Stimulated activated CD4-positive, alpha-beta T cell treated with anti-CD3 and anti-CD28 coated beads, Interleukin-2, amount 100 ng/mL, for 4 hours (primary cell): ENCODE data around the gene SYT1.
"Not testable (repeated sequence)": the region's sequence is repeated elsewhere in the genome, so short reads cannot be mapped to it uniquely, and the experiment has no call there.

Experiments
- DNase-seq: peaks from one replicate; pipeline ENCODE4 v3.0.0-alpha.2; 2020; ENCODE audit warnings: low read depth

SYT1 gene

DNA sequence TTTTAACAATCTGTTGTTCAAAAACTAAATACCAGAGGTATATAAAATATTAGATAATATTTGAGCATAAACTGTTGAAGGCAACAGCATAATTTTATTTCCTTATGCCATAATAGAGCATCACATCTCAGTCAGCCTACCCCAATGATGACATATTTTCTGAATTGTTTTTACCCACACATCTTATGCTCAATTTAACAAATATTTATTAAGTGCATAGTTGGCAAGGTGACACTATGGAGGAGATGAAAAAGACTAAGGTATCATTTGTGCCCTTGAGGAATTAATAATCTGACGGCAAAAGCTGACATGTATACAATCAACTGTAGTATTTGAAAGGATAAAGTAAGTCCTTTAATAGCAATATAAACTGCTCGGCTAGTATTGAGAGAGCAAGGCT lies 102.4 kb downstream of the SYT1 start:
- no peak for DNase-seq

DNA sequence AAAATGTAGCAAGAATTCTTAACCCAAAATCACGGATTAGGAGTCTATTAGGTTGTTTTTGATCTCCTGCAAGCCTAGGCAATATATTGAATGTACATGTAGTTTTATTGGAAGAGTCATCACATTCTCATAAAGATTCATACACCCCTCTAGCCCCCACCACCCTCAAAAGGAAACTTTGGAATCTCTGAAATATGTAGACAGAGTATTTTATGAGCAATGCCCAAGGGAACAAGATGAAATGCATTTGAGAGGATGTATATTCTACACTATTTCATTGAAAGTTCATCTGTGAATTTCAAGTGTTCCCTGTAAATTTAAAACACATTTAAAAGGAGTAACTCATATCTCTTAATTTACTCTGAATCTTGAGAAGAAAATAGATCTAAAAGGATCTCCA lies 103.7 kb downstream of the SYT1 start:
- no peak for DNase-seq

DNA sequence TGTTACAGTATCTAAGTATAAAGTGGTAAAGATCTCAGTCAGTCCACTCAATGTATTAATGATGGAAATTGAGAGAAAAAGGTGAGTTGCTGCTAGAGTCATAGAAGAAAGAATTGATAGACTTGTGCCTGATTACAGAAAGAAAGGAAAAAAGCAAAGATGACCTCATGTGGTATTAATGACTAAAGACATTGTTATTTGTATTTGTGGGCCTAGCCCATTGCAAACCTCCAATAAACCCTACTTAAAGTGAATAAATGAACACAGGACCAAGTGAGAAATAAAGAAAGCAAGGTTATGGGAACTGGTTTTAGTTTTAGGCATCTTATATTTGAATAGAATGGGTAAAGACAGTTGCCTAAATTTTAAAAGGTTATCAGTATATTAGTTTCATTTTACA lies 105.5 kb downstream of the SYT1 start:
- no peak for DNase-seq

DNA sequence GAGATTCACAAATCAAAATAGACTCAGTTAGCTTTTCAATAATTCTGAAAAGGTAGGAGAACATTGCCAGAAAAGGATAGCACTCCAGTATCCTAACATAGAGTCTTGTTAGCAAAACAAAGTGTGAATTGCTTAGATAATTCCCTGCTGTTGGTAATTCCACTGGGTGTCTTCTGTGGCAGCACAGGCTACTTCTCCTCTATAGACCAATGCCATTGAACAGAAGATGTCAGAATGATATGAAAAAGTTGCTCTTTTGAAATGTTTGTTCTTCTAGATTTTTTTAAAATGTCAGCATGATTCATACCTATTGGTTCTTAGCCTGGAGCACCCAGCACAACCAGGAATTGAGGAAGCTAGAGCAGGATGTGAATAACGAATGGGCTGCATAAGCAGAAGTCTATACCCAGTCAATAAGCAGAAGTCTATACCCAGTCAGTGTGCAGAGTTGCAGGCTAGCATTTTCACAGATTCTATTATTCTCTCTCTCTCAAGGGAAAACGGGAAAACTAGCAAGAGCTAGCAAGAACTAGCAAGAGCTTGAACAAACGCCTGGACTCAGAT lies 112.8 kb downstream of the SYT1 start:
- no peak for DNase-seq

DNA sequence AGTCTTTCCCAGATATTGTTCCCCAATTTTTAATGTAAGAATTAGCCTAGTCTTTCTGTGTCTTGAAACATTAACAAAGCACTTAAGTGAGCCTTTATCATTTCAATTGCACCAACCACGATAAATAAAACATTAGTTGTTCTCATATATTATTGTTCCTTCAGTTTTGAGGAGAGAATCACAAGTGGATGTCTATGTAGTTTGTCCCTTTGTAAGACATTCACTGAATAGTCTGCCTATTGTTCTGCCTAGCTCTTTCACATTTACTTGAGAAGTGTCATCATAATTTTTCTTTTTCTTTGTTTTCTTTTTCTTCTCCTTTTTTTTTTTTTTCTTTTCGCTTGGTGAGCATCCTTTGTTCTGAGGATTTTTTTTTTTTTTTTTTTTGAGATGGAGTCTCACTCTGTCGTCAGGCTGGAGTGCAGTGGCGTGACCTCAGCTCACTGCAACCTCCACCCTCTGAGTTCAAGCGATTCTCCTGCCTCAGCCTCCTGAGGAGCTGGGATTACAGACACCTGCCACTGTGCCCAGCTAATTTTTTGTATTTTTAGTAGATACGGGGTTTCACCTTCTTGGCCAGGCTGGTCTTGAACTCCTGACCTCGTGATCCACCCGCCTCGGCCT lies 129.7 kb downstream of the SYT1 start:
- no peak for DNase-seq

DNA sequence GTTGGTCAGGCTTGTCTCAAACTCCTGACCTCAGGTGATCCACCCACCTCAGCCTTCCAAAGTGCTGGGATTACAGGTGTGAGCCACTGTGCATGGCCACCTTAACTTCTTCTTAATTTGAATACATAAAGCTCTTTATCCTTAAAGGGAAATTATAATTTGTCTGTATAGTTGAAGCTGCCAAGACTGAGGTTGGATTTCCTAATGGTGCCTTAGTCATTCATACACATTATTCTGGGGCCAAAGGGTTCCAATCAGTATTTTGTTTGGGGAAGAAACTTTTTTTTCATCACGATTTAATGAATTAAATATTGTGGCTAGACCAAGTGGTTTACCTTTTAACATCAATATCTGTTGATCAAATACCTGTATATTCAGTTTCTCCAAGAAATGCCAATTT lies 135.9 kb downstream of the SYT1 start:
- DNase-seq: no peak

DNA sequence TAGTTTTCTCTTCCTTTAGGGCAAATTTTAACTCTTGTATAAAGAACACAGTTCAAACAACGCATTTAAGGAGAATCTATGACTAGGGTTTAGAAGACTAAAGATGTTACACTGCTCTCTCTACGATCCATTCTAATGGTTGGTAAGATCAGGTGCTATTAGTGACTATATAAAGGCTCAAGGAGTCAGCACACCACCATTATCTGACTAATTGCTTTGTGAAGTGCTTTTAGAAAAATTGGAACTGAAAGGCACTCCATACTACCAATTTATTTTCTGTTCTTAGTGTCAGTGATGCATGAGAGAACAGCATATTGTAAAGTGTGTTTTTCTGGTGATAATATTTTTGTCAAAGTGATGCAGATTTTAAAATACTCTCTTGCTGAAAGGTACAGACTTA lies 136.8 kb downstream of the SYT1 start:
- DNase-seq: no peak

DNA sequence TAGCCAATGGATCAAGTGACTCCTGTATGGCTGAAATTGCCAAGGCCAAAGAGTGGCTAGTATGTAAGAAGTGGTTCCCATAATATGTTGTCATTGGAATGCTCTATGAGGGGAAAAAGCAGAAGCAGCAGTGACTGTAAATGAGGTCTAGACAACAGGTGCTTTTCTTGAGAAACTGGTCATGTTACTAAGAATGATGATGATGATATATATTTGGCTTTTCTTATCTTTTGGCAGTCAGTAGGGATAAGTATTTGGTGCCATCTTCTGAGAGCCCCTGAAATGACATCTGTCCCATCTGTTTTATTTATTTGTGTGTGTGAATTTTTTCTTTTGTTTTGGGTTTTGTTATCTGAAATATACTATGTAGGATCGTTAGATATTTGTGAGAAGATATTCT lies 141.7 kb downstream of the SYT1 start:
- no peak for DNase-seq

DNA sequence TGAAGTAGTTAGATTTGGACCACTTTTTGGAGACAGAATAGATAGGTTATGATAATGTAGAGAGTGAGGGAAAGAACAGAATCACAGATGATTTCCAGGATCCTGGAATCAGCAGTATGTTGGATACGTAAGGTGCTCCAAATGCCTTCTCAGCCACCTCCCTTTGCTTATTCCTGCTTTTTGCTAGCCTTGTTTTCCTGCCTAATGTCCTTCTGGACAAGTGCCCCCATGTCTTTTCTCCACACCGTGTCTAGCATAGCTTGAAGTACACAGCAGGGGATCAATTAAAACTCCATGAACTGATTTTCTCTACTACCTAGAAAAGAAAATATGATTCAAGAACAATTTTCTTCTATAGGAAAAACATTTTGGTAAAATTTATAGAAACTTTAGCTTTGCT lies 144.0 kb downstream of the SYT1 start:
- DNase-seq: no peak

DNA sequence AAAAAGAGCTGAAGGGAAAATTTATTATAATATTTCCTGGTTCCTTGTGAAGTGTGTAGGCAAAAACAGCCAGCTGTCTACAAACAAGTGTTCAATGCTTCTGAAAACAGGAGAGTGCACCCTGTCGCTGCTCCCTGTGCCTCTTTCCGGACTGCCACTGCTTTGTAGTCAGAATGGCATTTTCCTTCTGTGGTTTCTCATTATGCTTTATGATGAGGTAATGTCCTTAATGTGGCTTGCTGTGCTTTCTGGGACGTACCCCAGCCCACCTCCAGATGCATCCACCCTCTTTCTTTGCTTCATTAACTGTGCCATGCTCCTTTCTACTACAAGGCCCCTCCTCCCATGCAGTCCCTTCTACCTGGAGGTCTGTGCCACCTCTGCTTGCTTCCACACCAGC lies 148.1 kb downstream of the SYT1 start:
- DNase-seq: no peak

DNA sequence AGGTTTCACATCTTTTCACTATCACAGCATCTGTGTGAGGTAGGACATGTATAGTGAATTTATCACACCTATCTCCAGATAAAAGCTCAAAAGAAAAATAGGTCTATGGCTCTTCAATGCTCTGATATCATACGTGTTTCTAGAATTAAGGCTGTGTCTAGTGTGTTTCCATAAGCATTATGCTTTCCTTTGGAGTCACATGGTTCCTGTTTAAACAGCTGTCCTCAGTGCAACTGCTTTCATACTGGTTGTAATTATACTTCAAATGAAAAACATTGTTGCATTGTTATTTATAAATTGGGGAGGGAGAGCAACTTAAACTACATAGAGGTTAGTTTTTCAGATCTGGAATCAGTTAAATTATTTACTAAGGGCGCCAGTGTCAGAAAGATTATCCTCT lies 151.6 kb downstream of the SYT1 start:
- DNase-seq: no peak

DNA sequence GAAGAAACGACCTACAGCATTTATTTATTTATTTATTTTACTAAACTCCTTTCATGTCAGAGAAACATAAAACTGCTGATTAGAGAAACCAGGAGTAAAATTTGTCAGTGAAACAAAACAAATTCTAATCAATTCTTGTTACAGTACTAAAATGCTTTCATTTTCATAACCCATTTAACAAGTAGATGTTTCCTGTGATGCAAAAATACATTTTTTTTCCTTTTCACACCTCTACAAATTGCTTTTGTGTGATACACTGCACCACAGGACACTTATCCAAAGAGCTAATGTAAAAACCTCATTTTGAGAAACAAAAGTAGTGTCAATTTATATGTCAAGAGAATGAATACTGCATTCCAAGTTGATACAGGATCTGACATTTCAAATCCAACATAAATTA lies 155.1 kb downstream of the SYT1 start:
- no peak for DNase-seq

DNA sequence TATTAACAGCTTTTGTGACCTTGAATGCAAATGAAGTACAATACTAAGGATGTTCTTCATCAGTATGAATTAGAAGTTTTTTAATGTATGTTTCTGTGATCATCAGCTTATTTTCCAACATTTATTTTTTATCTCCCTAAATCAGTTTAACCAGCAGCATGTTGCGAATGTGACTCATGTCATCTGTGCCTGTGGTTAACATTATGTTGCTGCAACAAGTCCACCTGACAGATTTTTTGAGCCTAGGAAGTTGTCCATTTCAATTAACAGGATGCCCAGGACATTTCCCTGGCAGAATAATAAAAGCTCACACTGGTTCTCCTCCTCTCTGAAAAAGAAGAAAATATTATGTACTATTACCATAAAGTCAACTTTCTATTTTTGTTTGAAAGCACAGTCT lies 155.5 kb downstream of the SYT1 start:
- no peak for DNase-seq

DNA sequence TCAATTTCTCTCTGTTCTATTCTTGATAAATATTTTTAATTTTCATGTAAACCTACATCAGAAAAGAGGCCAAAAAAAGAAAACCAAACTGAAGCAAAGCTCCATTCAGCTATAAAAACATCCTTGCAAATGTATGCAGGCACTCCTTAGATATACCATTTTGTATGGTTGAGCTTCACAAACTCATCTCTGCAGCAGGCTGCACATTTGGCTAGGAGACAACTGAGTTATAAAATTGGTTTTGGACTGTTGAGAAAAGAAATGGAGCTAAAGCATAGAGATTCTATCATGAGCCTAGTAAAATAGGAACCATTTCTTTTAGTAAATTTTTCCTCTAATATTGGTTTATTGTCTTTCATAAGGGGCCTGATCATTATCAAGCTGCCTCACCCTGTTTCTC lies 156.4 kb downstream of the SYT1 start:
- DNase-seq: no peak

DNA sequence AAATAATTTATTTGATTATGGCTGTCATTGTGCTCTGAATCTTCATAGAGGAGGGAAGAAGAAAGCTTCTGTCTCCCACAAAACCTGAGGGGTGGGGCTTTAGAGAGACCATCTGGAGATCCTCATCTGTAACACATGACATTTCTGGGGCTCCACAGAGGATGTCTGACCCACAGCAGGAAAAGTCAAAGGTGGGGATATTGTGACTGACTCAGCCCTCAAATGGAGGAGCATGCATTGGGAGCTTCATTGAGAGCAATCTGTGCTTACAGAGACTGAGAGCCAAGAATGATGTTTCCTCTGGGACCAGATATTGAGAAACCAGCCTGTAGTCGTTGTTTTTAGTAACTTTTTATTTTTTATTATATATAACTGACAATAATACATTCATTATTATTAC lies 158.7 kb downstream of the SYT1 start:
- no peak for DNase-seq

DNA sequence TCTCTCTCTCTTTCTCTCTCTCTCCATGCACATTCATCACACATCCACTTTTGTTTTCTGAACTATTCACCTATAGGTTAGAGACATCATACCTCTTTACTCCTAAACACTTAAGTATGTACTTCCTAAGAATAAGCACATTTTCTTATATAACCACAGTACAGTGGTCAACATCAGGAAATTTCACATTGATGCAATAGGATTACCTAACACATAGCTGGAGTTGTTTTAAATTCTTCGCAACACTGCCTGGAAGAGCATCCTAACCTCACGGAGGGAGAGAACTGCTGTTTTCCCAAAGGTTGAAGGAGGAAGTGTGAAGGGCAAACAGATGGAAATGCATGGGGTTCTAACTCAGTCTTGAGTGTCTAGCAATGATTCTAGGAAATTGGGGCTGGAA lies 159.2 kb downstream of the SYT1 start:
- no peak for DNase-seq

DNA sequence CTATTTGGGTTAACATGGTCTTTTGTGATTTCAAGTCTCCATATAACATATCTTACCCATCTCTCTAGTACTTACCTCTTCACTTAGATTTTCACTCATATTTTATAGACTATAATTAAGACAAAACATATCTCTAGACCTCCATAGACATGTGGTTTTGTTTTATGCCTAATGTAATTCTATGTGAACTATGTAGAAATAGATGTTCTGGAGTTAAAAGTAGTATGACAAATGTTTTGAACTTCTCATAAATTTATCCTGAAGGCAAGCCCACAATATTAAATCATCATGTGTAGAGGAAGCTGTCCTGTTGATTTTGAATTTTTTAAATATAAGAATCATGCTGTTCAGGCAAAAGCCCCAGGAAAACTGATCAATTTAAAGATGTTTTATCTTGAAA lies 169.2 kb downstream of the SYT1 start:
- DNase-seq: no peak

DNA sequence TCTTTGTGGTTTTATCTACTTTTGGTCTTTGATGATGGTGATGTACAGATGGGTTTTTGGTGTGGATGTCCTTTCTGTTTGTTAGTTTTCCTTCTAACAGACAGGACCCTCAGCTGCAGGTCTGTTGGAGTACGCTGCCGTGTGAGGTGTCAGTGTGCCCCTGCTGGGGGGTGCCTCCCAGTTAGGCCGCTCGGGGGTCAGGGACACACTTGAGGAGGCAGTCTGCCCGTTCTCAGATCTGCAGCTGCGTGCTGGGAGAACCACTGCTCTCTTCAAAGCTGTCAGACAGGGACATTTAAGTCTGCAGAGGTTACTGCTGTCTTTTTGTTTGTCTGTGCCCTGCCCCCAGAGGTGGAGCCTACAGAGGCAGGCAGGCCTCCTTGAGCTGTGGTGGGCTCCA lies 180.2 kb downstream of the SYT1 start:
- DNase-seq: not testable (repeated sequence)

DNA sequence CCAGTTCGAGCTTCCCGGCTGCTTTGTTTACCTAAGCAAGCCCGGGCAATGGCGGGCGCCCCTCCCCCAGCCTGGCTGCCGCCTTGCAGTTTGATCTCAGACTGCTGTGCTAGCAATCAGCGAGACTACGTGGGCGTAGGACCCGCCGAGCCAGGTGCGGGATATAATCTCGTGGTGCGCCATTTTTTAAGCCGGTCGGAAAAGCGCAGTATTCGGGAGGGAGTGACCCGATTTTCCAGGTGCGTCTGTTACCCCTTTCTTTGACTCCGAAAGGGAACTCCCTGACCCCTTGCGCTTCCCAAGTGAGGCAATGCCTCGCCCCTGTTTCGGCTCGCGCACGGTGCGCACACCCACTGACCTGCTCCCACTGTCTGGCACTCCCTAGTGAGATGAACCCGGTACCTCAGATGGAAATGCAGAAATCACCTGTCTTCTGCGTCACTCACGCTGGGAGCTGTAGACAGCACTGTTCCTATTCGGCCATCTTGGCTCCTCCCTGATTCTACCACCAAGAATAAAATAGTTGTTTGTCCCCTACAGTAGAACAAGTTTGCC lies 180.7 kb downstream of the SYT1 start:
- not testable (repeated sequence) for DNase-seq

DNA sequence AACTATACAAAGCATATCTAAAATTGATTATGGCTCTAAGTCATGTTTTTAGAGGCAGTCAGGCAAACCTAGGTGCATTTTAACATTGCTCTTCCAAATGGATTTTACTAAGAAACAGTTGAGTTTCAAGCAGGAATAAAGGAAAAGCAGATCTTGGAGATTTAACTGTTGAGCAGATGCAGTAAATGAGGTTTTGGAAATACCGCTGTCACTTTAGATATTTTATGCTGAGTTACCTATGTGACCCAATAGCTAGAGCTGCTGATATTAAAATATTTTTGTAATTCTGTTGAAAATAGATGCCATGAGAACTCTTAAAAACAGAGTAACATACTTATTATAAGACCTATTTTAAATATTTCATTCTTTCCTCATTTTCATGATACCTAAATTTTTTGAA lies 181.4 kb downstream of the SYT1 start:
- no peak for DNase-seq

DNA sequence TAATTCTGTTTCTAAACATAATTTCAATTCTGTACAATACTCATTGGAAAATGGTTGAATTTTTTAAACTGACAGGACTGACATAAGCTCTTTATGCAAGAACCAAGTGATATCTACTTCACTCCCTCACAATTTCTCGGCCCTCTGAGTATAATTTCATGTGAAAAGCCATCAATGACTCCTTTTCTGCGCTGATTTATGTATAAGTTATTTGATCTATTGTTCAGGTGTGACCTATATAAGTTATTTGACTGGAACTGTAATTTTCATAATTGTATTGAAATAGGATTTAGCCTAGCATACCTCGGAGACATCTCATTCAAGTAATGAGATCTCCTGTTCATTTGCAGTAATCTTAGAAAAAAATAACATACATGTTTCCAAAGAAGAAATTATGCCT lies 184.4 kb downstream of the SYT1 start:
- DNase-seq: no peak

DNA sequence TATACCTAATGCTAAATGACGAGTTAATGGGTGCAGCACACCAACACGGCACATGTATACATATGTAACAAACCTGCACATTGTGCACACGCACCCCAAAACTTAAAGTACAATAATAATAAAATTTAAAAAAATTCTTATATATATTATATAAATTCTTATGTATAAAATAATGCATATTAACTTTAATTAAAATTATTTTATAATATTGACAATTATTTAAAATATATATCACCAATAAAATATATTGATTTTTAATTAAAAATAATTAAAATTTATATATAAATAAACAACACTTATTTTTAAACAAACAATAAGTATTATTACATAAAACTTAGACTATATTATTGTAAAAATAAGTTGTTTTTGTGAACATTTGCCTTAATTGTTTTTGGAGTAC lies 188.8 kb downstream of the SYT1 start:
- no peak for DNase-seq

DNA sequence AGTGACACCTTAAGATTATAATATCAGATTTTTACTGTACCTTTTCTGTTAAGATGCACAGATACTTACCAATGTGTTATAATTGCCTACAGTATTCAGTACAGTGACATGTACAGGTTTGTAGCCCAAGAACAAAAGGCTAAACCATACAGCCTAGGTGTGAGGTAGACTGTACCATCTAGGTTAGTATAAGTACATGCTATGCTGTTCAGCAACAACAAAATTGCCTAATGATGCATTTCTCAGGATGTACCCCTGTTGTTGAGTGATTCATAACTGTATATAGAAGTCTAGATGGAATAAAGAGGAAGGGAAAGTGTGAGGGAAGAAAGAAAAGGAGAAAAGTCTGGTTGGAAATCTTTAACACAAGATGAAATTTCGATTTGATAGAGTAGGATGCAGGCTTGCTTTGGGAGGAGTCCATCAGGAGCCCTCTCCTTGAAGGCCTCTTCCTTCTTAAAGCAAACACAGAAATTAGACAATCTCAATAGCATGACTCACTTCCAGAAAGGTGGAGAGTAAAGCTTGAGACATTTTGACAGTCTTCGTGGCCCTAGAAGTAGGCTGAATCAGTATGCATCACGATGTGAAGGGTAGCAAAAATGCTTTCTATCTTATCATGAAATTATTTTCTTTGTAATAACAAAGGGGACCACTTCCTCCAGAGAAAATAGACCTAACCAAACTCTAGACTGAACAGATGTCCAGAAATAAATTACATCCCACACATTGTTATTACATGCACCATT lies 191.5 kb downstream of the SYT1 start:
- DNase-seq: no peak

DNA sequence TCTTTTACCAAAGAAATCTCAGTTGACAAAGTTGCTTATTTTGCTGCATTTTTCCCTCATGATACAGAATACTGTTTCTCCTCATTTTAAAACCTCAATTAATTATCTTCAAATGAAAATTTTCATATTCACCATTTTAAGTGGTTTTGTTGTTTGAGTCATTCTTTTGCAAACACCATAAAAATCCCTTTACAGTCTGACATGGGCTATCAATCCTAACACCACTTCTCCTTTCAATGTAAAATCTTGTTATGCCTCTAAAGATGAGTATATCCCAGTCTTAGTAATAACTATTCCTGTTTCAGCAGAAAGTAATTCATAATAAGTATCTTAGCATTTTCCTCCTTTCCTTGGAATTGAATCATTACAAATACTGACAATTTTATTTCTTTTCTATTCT lies 192.2 kb downstream of the SYT1 start:
- DNase-seq: no peak
